Stimulated activated CD8-positive, alpha-beta memory T cell treated with anti-CD3 and anti-CD28 coated beads, Interleukin-12 subunit alpha, Interleukin-12 subunit beta, amount 100 ng/mL, for 1 hour (primary cell): Measurements from ENCODE around the gene BBX.
"Not testable (repeated sequence)": the region's sequence is repeated elsewhere in the genome, so short reads cannot be mapped to it uniquely, and the experiment has no call there.

Experiments
- DNase-seq: peaks from one replicate; pipeline ENCODE4 v3.0.0-alpha.2; 2020; ENCODE audit warnings: low read depth

The BBX gene

GRCh38 chr3:107684431-107684925 lies 161.7 kb downstream of the BBX start:
- DNase-seq = no peak

GRCh38 chr3:107685383-107685782 lies 162.6 kb downstream of the BBX start:
- DNase-seq = no peak

- no peak for DNase-seq
Observed at GRCh38 chr3:107687056-107687581, 164.4 kb downstream of the BBX start.

GRCh38 chr3:107689355-107689754 lies 166.6 kb downstream of the BBX start:
- no peak for DNase-seq

GRCh38 chr3:107690522-107691138 lies 167.9 kb downstream of the BBX start:
- DNase-seq = no peak

GRCh38 chr3:107691984-107692383 lies 169.2 kb downstream of the BBX start:
- DNase-seq = not testable (repeated sequence)

- not testable (repeated sequence) for DNase-seq
Observed at GRCh38 chr3:107697348-107697747, 174.6 kb downstream of the BBX start.

- DNase-seq = not testable (repeated sequence)
Observed at GRCh38 chr3:107697855-107698254, 175.1 kb downstream of the BBX start.

- DNase-seq = no peak
Observed at GRCh38 chr3:107699682-107700081, 176.9 kb downstream of the BBX start.

GRCh38 chr3:107701299-107701698 lies 178.5 kb downstream of the BBX start:
- DNase-seq = no peak

- no peak for DNase-seq
Observed at GRCh38 chr3:107704477-107704876, 181.7 kb downstream of the BBX start.

- DNase-seq = no peak
Observed at GRCh38 chr3:107705046-107705445, 182.3 kb downstream of the BBX start.

GRCh38 chr3:107710851-107711250 lies 188.1 kb downstream of the BBX start:
- no peak for DNase-seq

GRCh38 chr3:107716734-107717133 lies 194.0 kb downstream of the BBX start:
- no peak for DNase-seq

GRCh38 chr3:107718547-107718946 lies 195.8 kb downstream of the BBX start:
- no peak for DNase-seq

- no peak for DNase-seq
Observed at GRCh38 chr3:107727102-107727501, 204.3 kb downstream of the BBX start.

- DNase-seq = no peak
Observed at GRCh38 chr3:107729686-107730085, 206.9 kb downstream of the BBX start.

GRCh38 chr3:107734317-107734716 lies 211.6 kb downstream of the BBX start:
- DNase-seq = no peak

GRCh38 chr3:107737914-107738313 lies 215.2 kb downstream of the BBX start:
- DNase-seq = no peak

- no peak for DNase-seq
Observed at GRCh38 chr3:107738486-107739183, 215.9 kb downstream of the BBX start.

- DNase-seq = no peak
Observed at GRCh38 chr3:107739227-107739626, 216.5 kb downstream of the BBX start.

- DNase-seq = no peak
Observed at GRCh38 chr3:107740992-107741896, 218.5 kb downstream of the BBX start.
